ENCODE results near the gene TRAM2. TPM values are rescaled to one million over a fixed set of nuclear protein-coding genes. Genes with fewer than 3 reads are reported as not detected.
A peak's percentile ranks its signal among the peaks of the same experiment; 100 is the strongest.

Gene TRAM2
- total RNA-seq, 2 donors from 2014 or later: 19.1 to 21.2 TPM

DNA sequence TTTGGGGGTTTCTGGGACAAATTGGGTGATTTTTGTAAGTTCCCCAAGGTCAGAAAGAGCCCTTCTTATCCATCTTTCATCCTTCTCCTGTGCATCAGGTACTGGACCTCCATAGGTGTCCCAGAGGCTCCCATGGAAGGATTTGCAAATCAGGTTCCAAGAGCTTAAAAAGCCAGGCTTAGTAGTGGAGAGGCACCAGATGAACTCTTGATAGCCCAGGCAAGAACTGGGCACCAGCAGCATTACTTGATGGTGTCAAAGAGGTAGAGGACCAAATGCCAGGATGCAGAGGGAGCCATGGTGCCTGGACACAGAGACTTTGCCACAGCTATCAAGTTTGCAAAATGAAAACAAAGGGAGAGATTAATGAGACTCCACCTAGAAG is 20.9 kb upstream of the TRAM2 start:
- H3K27me3 ChIP-seq: no peaks in the 10 kb centered on the region
- no peak overlapping the region for H3K4me3 ChIP-seq
- no peaks in the 10 kb centered on the region for H3K9me3 ChIP-seq
- TF ChIP-seq, protein P1, sequence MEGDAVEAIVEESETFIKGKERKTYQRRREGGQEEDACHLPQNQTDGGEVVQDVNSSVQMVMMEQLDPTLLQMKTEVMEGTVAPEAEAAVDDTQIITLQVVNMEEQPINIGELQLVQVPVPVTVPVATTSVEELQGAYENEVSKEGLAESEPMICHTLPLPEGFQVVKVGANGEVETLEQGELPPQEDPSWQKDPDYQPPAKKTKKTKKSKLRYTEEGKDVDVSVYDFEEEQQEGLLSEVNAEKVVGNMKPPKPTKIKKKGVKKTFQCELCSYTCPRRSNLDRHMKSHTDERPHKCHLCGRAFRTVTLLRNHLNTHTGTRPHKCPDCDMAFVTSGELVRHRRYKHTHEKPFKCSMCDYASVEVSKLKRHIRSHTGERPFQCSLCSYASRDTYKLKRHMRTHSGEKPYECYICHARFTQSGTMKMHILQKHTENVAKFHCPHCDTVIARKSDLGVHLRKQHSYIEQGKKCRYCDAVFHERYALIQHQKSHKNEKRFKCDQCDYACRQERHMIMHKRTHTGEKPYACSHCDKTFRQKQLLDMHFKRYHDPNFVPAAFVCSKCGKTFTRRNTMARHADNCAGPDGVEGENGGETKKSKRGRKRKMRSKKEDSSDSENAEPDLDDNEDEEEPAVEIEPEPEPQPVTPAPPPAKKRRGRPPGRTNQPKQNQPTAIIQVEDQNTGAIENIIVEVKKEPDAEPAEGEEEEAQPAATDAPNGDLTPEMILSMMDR (IDR thresholded peaks at IDR 0.05): no peak
- intact Hi-C loops (cut with DNase I): loop anchor here (2.0 to 10.0 kb wide), 2 partner anchors 57 to 179 kb away; no protein-coding TSS in a partner anchor
- peaks cover 3% of the 10 kb centered on the region for H3K4me1 ChIP-seq
- H3K27ac ChIP-seq: no peak overlapping the region
- no peak overlapping the region for H3K9ac ChIP-seq (ENCODE audit: low read depth in 2 of 2, low read length in 2 of 2)
- DNase-seq: no peak
- H3K36me3 ChIP-seq: no peaks in the 10 kb centered on the region

DNA sequence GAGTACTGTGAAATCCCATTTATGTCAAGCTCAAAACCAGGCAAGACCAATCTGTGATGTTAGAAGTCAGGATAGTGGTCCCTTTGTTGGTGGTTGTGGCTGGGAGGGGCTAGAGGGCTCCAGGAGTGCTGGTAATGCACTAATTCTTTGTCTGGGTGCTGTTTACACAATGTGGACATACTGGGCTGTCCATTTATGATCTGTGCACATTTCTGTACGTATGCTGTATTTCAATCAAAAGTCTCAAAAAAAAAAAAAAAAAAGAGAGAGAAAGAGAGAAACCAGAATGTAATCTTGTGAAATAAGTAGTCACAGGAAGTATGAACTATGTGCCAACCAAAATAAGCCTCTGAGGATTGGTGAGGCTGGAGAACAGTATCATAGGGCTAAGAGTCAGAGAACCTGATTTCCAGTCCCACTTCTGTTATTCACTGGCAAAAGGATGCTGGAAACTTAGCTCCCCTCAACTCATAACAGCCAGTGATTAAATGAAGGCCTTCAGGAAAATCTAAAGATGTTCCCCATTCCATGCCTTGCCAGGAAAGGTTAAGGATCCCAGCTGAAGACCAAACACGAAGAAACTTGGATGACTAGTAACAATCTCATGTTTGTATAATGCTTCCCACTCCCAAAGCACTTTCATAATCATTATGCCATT is 19.6 kb upstream of the TRAM2 start:
- H3K27ac ChIP-seq: peak overlapping the region; percentile 56
- intact Hi-C loops (cut with DNase I): loop anchor here (2.0 to 10.0 kb wide), 2 partner anchors 58 to 178 kb away; no protein-coding TSS in a partner anchor
- TF ChIP-seq, protein P1 (IDR thresholded peaks at IDR 0.05): no peak
- DNase-seq: no peak
- H3K4me1 ChIP-seq: peaks cover 3% of the 10 kb centered on the region
- H3K4me3 ChIP-seq: no peak overlapping the region
- no peak overlapping the region for H3K9ac ChIP-seq (ENCODE audit: low read depth in 2 of 2, low read length in 2 of 2)
- H3K9me3 ChIP-seq: no peaks in the 10 kb centered on the region
- H3K36me3 ChIP-seq: no peaks in the 10 kb centered on the region
- no peaks in the 10 kb centered on the region for H3K27me3 ChIP-seq

DNA sequence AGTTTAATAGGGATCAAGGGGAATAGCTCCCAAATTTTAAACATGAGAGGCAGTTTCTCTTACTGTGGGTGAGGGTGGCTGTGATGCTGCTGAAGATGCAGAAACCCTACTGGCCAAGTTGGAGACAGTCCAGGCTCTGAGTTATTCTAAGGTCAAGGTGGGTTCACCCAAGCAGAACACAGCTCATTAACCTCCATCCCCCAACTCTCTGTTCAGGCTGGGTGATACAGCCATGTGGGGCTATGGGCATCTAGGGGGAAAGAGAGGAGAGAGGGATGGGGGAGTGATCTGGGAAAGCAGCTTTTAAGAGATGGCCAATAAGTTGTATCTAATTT is 18.9 kb upstream of the TRAM2 start:
- TF ChIP-seq, protein P1 (IDR thresholded peaks at IDR 0.05): no peak
- H3K9ac ChIP-seq (ENCODE audit: low read depth in 2 of 2, low read length in 2 of 2): no peak overlapping the region
- intact Hi-C loops (cut with DNase I): loop anchor here (2.0 to 10.0 kb wide), 2 partner anchors 59 to 177 kb away; no protein-coding TSS in a partner anchor
- no peaks in the 10 kb centered on the region for H3K36me3 ChIP-seq
- H3K9me3 ChIP-seq: no peaks in the 10 kb centered on the region
- no peak for DNase-seq
- no peak overlapping the region for H3K4me3 ChIP-seq
- H3K4me1 ChIP-seq: peaks cover 3% of the 10 kb centered on the region
- no peaks in the 10 kb centered on the region for H3K27me3 ChIP-seq
- peak overlapping the region; percentile 56 for H3K27ac ChIP-seq

DNA sequence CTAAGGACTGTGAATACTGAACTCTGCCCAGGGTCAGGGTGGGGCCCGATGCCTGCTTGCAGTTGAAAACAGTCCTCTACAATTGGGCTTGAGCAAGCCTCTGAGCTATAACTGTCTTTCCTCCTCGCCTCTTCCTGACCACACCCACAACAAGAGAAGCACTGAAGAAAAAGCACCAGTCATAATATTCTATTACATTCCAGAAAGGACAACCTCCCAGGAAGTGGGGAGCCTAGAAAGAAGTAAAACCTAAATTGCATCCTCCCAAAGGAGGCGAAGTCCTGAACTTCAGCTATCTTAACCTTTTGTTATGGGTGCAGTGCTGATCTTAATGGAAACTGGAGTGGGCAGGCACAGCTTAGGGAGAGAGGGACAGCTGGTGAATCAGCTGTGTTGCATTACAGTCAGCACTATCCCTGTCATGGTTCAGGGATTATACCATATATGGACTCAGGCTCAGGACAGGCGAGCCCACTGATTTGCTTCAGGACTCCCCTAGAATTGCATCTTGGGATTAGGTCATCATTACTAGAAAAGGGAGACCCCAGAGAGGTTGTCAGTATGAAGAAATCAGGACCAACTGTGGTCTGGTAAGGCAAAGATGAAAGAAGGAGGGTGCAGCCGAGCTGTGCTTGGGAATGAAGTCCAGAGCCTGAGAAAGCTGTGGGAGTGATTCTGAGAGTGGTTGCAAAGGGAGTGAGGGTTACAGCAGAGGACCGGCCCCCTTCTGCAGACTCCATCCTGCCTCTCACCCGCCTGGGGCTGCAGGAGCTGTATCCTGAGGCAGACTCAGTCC is 18.3 kb upstream of the TRAM2 start:
- peak; percentile 76 for DNase-seq

DNA sequence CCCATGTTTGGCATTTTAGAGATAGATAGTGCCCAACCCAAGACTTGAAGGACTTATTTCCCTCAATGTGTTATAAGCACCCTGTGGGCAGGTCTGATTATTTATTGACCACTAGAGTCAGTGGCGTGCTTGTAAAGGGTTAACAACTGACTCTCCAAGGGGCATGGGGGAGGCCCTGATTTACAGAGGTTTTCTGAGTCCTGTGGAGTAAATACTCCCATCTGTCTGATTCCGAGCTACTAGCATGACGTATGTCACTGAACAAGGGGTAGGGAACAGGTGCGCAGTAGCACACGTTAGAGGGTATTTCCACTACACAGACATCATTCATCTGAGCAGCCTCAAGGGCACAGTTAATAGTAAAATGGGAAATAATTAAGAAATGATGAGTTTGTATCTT is 17.4 kb upstream of the TRAM2 start:
- Histone ChIP-seq H3K9ac (ENCODE audit: low read depth in 2 of 2, low read length in 2 of 2) (no peak overlapping the region), H3K27me3 (no peaks in the 10 kb centered on the region), H3K27ac (peak overlapping the region; percentile 56), H3K9me3 (no peaks in the 10 kb centered on the region), H3K4me1 (peaks cover 3% of the 10 kb centered on the region), H3K4me3 (no peak overlapping the region), H3K36me3 (no peaks in the 10 kb centered on the region)
- TF ChIP-seq, protein P1 (IDR thresholded peaks at IDR 0.05): no peak
- DNase-seq: no peak
- intact Hi-C loops (cut with DNase I): loop anchor here (10.0 kb wide), 1 partner anchor 61 kb away; no protein-coding TSS in a partner anchor

More for the DNA sequence above, 18.3 kb upstream of the TRAM2 start:
- peak overlapping the region; percentile 56 for H3K27ac ChIP-seq
- TF ChIP-seq, protein P1 (IDR thresholded peaks at IDR 0.05): no peak
- H3K9ac ChIP-seq (ENCODE audit: low read depth in 2 of 2, low read length in 2 of 2): peak overlapping the region in 1 of 2 donors; percentile 43
- H3K27me3 ChIP-seq: no peaks in the 10 kb centered on the region
- peaks cover 3% of the 10 kb centered on the region for H3K4me1 ChIP-seq
- no peaks in the 10 kb centered on the region for H3K36me3 ChIP-seq
- intact Hi-C loops (cut with DNase I): loop anchor here (10.0 kb wide), 1 partner anchor 60 kb away; no protein-coding TSS in a partner anchor
- H3K4me3 ChIP-seq: no peak overlapping the region
- no peaks in the 10 kb centered on the region for H3K9me3 ChIP-seq

Measured in colonic mucosa (tissue), 4 donors.